ENCODE data around the gene FEZF1. TPM values are rescaled to one million over a fixed set of nuclear protein-coding genes. Genes with fewer than 3 reads are reported as not detected.

The FEZF1 gene
- total RNA-seq, result not detected in 2 replicates

GRCh38 chr7:122304319-122304975, at the start of gene FEZF1:
FEZF1 (minus strand) TSS chr7:122304750; CDS start chr7:122304437, 313 bp downstream.

Other genes starting within 250 kb of the FEZF1 start
- 44.2 and 48.5 TPM in 2 replicates for gene AASS, start 160.5 kb downstream of the FEZF1 start, total RNA-seq